Colon (tissue), 2 donors: ENCODE measurements around the gene PTPRM.

Source experiments
- FAIRE-seq: peaks from 2 replicates; lab custom pipeline; 2012; peaks lifted over from hg19 to GRCh38; lab: Jason Lieb, UNC
- donor health status: control.
- donor health status: control.

Gene PTPRM

GRCh38 chr18:8238507-8238906 lies 671.4 kb downstream of the PTPRM start:
- no peak for FAIRE-seq

- no peak for FAIRE-seq
Measured at GRCh38 chr18:8241731-8242130, 674.6 kb downstream of the PTPRM start.

GRCh38 chr18:8242151-8242696 lies 675.1 kb downstream of the PTPRM start:
- FAIRE-seq: no peak

DNA sequence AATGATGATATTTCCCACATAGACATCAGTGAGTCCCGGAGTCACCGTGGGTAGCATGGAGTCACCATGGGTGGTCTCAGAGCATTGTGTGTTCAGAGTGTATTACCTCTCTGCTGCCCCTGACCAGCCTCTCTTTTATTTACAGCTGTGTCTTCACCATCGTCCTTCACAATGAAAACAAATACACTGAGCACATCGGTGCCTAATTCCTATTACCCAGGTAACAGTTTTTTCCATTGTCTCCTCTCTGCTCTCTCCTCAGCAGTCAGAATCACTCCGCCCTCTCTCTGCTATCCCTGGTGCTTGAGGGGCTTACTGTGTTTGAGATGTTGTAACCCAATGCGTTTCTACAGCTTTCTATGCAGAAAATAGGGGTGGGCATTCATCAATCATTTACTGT lies 680.6 kb downstream of the PTPRM start:
- FAIRE-seq: no peak

- no peak for FAIRE-seq
Measured at GRCh38 chr18:8248576-8248975, 681.5 kb downstream of the PTPRM start.

DNA sequence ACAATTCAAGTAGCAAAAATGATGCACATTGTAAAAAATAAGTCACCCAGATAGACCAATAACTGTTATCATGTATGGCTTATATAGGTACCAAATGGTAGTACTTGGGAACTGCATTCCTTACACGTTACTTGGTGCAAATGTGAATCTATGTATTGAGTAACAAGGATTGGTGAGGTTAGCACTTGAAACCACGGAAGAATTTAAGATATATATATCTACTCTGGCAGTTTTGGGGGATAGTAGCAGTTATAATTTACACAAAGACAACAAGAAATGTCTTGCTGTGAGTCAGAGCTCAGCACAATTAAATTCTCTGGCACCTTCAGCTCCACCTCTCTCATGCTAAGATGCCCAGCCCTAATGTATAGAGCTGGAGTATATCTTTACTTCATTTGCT lies 682.7 kb downstream of the PTPRM start:
- no peak for FAIRE-seq

DNA sequence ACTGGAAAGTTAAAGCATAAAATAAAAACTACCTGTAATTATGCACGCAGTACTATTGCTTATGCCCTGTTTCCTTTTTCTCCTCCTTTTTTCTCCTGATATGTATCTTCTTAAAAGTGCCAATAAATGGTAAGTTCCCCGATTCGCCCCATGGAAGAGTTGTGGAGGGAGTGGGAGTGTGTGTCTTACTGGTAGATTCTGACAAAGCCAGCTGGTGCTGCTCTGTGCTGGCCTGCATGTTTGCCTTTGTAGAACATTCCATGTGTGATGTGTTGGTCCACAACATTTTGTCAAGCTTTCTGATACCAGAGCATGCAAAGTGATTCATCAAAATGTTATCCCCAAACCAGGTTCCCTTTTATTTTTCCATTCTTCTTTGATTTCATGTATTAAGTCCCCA lies 685.3 kb downstream of the PTPRM start:
- FAIRE-seq: no peak

DNA sequence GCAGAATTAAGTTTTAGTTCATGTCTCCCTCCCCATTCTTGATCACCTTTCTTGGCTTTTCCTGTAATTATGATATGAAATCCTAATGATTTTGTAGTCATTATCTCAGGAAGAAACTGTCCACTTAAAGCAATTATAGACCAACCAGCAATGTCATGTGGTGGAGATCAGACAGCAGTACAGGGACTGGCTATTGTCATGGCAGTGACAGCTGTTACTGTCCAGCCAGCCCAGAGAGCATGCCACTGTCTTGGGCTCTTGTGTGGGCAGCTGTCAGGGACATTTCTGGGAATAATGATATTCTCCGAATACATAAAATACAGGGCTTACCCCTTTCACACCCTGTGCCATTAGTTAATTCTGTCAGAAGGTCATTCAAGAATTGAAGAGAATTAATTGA lies 686.8 kb downstream of the PTPRM start:
- FAIRE-seq: no peak

GRCh38 chr18:8254654-8255053 lies 687.5 kb downstream of the PTPRM start:
- FAIRE-seq: no peak

DNA sequence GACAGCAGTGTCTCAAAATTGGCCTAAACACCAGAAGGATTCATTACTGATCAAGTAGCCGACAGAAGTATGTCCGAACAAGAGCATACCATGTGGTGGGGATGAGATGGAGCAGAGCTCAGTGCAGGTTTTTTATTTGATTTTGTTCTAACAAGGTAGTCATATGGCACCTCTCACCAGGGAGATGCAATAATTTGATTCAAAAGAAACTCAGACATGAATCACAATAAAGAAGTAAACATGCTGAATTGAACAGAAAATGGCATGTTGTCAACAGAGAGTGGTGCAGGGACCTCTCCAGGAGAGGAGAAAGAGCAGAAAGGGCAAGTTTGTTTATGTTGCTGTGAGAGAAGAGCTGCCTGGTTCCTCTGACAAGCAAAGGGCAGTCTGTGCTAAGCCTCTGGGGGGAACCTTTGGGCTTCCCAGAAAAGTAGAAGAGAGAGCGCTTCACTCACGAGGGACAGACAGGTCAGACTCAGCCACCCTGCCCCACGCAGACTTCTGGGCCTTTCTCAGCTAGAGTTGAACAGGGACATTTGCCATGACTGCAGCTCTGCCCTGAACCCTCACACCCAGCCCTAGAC lies 690.8 kb downstream of the PTPRM start:
- no peak for FAIRE-seq

- FAIRE-seq: no peak
Measured at GRCh38 chr18:8260319-8260718, 693.2 kb downstream of the PTPRM start.

DNA sequence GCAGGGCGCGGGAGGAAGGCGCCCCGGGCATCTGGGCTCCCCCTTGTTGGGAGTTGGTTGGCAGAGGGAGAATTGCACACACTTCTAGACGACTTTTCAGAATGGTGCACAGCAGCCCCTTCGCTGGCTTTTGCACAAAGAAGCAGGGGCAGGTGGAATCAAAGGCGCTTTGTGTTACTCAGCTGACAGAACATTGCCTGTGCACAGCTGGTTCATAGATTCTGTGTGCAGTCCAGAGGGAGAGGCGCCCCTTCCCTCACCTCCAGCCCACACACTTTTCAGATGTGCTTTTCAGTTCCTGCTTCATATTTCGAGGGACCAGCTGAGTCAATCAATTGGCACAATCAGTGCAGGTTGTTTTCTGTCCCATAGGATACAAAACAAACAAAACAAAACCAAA lies 693.7 kb downstream of the PTPRM start:
- no peak for FAIRE-seq

- no peak for FAIRE-seq
Measured at GRCh38 chr18:8261651-8262091, 694.6 kb downstream of the PTPRM start.

DNA sequence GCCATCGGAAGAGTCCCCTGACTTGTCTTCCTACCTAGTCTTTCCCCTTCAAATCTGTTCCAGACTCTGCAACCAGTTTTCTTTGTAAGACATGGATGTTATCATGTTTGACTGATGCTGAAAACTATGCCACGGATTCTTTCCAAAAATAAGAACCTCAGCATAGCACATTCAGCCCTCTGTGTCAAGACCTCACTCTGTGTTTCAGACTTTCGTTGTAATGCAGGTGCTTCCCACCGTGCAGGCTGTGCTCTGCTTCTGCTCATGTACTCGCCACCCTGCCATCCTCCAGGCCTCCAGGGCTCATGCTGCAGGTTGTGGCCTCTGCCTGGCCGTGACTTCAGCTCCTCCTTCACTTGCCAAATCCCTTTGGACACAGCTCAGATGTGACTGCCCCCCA lies 695.1 kb downstream of the PTPRM start:
- FAIRE-seq: no peak

DNA sequence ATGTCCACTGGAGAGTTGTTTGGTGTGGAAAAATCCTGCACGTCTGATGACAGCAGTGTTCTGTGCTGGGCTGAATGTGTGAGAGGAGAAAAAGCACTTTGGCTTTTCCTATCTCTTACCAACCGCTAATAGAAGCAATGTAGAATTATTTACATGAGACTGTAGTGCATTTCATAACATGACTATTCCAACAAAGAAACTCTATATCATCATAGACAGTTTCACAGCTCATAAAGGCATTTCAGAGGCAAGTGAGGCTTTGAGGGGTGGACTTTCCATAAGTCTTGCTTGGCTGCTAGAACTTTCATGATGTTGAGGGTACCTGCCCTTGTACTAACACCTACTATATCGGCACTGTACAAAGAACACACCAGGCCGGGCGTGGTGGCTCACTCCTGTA lies 697.0 kb downstream of the PTPRM start:
- no peak for FAIRE-seq

DNA sequence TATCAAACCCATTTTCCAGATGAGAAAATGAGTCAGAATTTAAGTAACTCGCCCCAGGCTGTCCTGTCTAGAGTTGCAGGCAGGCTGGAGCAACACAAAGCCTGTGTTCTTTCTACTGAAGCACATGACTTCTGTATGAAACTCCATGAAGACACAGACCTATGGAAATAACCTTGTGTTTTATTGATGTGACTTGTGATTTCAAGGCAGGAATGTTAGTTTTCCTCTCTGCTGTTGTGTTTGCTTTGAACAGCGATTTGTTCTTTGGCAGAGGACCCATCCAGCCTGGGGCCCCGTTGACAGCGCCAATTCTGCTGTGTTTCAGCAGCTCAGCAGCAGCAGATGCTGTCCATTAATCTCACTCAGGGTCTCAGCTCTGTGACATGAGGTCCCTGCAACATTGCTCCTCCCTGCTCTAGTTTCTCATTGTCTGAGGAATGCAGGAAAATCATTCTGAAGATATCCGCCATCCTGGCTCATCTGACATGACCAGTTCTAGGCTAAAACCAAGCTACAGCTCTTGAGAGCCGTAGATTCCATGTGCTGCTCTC lies 697.8 kb downstream of the PTPRM start:
- FAIRE-seq: no peak

DNA sequence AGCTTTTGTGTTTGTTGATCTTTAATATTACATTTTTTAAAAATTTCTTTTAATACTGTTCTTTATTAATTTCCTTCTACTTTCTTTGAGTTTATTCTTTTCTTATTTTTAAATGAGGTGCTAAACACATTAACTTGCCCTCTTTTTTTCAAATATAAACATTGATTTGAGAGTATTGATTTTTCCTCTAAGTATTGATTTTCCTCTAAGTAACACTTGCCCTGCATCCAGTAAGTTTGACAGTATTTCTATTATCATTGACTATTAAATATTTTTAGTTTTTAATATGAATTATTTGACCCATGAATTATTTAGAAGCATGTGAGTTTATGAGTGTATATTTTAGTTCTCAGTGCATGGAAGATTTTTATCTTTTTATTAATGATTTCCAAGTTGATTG lies 705.1 kb downstream of the PTPRM start:
- FAIRE-seq: no peak

- FAIRE-seq: no peak
Measured at GRCh38 chr18:8274370-8274769, 707.3 kb downstream of the PTPRM start.

DNA sequence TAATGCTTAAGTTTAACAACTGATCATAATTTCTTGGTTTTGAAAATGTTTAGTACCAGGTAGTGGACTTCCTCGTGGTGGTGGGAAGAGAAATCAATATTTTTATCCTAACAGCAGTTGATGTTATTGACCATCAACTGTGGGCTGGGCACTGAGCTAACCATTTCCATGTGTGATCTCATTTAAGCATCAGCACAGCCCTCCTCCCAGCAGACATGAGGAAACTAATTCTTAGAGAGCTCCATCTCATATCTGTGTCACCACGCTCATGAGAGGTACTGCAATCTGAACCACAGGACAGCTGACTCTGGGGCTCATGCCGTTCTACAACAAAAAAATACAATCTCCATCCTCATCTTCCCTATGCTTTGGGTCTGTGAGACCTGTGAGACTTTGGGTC lies 709.3 kb downstream of the PTPRM start:
- FAIRE-seq: no peak

DNA sequence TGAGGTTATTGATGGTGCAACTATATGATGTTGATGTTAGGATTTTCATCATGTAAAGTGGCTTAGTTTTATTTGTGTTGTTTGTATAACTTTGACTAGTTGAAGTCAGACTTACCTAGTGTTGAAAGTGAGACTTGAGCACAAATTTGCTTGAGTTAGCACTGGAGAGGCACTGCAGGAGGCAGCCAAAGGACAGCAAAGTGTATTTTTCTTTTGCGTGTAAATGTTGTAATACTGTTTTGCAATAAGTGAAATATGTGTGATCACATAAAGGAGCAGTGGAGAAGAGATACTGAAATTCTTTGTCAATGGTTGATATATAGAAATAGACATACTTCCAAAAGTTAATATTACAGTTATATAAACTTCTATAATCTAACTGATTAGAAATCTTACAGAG lies 710.2 kb downstream of the PTPRM start:
- FAIRE-seq: no peak

GRCh38 chr18:8279346-8279745 lies 712.2 kb downstream of the PTPRM start:
- no peak for FAIRE-seq

DNA sequence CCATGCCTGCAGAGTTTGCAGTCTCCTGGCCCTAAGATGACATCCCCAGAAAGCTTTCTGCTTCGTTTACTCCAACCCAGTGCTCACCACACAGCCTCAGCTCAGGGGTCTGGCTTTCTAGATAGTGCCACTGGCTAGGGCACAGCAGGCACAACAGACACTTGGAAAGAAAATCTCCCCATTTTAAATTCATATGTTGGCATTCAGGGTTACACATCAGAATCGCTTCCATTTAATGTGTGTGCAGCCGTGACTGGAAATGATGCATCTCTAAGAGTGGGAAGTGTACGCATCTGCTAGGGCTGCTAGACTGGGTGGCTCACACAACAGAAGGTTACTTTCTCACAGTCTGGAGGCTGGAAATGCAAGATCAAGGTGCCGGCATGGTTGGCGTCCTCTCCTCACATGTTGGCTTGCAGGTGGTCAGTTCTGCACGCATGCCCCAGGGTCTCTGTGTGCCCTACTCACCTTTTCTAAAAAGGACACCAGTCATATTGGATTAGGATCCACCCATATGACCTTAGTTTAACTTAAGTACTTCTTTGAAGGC lies 712.7 kb downstream of the PTPRM start:
- FAIRE-seq: no peak

GRCh38 chr18:8283891-8284585 lies 716.9 kb downstream of the PTPRM start:
- FAIRE-seq: no peak
